Kidney epithelial cell (primary cell): Measurements from ENCODE around the gene PEX6. TPM values are rescaled to one million over a fixed set of nuclear protein-coding genes. Genes with fewer than 3 reads are reported as not detected.

Source experiments
- DNase-seq: peaks from one replicate; pipeline ENCODE4 v3.0.0-alpha.2; 2010; ENCODE audit warnings: low read depth
- H3K27me3 ChIP-seq: 2 replicates; pipeline ENCODE4 v1.6.0; 2011; ENCODE audit warnings: low read length; ENCODE audit not compliant: control insufficient read depth, insufficient read depth
- H3K36me3 ChIP-seq: 2 replicates; pipeline ENCODE4 v1.5.1; 2011; ENCODE audit warnings: low read length; ENCODE audit not compliant: control insufficient read depth, insufficient read depth
- H3K4me3 ChIP-seq: 2 replicates; pipeline ENCODE4 v1.5.1; 2011; ENCODE audit warnings: low read depth, mild to moderate bottlenecking, control low read depth, low read length
- total RNA-seq: library from RNA; depleted of rRNA; stranded (reverse); fragments of >200 nt; gene quantifications from 2 replicates; pipeline ENCODE4 v1.2.3, GENCODE V29; 2015
- TF ChIP-seq, protein P1 (sequence below): IDR thresholded peaks from 2 replicates; pipeline ENCODE4 v1.5.1; 2011; ENCODE audit warnings: mild to moderate bottlenecking, moderate library complexity, low read length, control low read depth, inconsistent platforms; ENCODE audit not compliant: insufficient read depth, poor library complexity, severe bottlenecking

Gene PEX6
- total RNA-seq, 1 donor from 2014 or later, result 40.7 TPM

DNA sequence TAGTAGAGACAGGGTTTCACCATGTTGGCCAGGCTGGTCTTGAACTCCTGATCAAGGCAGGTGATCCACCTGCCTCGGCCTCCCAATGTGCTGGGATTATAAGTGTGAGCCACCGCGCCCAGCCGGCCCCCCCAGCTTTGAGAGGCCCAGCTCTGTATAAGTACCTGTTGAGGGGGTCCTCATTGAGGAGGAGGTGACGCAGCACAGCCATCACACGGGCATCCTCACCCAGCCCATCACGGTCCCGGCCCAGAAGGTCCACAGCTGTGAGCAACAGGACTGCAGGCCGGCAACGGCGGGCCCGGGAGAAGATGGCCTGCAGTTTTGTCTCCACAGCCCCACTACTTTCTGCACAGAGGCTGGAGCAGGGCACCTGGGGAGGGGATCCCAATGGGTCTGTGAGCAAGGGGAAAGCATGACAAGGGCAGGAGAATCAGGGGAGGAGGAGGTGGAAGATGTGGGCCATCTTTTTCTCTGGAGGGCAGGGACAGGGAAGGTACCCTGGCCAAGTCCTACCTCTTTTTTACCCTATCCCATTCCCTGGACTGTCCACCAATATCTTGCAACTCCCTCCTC lies 10.8 kb downstream of the PEX6 start:
- DNase-seq, result no peak
- H3K27me3 ChIP-seq, result no peaks in the 10 kb centered on the region
- no peak overlapping the region for H3K4me3 ChIP-seq
- TF ChIP-seq, protein P1, sequence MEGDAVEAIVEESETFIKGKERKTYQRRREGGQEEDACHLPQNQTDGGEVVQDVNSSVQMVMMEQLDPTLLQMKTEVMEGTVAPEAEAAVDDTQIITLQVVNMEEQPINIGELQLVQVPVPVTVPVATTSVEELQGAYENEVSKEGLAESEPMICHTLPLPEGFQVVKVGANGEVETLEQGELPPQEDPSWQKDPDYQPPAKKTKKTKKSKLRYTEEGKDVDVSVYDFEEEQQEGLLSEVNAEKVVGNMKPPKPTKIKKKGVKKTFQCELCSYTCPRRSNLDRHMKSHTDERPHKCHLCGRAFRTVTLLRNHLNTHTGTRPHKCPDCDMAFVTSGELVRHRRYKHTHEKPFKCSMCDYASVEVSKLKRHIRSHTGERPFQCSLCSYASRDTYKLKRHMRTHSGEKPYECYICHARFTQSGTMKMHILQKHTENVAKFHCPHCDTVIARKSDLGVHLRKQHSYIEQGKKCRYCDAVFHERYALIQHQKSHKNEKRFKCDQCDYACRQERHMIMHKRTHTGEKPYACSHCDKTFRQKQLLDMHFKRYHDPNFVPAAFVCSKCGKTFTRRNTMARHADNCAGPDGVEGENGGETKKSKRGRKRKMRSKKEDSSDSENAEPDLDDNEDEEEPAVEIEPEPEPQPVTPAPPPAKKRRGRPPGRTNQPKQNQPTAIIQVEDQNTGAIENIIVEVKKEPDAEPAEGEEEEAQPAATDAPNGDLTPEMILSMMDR, result no peak
- H3K36me3 ChIP-seq, result peaks cover 1% of the 10 kb centered on the region

DNA sequence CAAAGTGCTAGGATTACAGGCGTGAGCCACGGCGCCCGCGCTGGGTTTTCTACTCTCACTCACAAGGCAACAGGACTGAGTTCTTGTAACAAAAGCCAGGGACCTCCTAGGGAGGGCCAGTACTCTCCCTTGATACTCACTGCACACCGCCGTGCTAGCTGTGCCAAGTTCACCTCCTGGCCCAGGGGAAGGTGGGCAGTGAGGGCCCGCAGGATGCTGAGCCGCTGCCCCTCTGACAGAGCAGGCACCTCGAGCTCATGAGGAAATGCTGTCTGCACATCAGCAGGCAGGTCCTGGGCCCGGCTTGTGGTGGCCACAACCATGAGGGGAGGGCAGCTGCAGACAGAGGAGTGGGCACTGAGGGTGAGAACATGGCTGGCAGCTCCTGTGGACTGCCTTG lies 11.8 kb downstream of the PEX6 start:
- no peak overlapping the region for H3K4me3 ChIP-seq
- H3K27me3 ChIP-seq, result no peaks in the 10 kb centered on the region
- peaks cover 1% of the 10 kb centered on the region for H3K36me3 ChIP-seq
- TF ChIP-seq, protein P1, result no peak
- DNase-seq, result no peak

DNA sequence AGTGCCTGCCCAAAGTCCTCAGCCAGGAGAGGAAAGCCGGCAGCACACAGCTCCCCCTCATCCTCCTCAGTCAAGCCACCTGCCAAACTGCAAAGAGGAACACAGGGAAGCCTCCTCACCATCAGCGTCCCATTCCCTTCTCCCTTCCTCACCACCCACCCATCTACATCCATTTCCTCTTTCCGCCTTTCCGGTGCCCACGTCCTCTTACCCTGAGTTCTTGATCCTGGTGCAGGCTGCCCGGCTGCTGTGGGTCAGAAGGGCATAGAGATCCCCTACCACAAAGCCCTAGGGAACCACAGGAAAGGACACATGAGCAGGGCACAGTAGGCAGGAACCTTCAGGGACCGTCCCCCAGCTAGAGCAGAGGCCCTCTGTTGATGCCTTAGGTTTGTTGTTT lies 12.4 kb downstream of the PEX6 start:
- Histone ChIP-seq H3K4me3 (no peak overlapping the region), H3K36me3 (peaks cover 1% of the 10 kb centered on the region), H3K27me3 (no peaks in the 10 kb centered on the region)
- no peak for DNase-seq
- TF ChIP-seq, protein P1, result no peak

DNA sequence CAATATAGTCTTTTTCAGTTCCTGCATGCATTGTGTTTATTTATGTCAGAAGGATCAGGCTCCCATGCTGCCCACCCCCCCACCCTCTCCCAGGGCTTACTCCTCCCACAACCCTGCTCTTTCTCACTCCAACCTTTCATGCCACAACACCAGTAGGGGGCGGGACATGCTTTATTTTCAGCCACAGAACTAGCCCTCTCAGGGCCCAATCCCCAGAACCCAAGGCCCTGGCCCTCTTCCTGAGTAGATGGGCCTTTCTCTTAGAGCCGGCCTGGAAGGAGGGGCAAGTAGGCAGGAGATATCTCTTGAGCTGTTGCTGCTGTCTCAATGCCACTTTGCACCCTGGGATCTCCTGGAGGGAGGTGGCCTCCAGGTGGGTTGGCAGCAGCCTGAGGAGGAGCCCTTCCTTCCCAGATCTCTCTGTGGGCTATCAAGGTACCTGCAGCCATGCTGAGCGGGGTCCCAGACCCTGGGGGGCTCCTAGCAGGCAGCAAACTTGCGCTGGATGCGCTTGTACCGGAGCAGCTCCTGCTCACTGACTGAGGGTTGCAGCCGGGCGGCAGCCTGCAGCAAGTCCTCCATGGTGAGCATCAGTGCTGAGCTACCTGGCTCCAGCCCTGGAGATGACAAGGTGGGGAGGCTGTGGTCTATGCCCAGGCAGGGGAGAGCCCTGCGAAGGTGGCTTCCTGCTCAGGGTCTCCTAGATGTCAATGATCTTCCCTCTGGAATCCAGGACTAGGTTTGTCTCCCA lies 15.0 kb downstream of the PEX6 start:
- no peak for DNase-seq
- Histone ChIP-seq H3K36me3 (peaks cover 1% of the 10 kb centered on the region), H3K27me3 (peaks cover 3% of the 10 kb centered on the region), H3K4me3 (no peak overlapping the region)
- TF ChIP-seq, protein P1, result peak; percentile 34

DNA sequence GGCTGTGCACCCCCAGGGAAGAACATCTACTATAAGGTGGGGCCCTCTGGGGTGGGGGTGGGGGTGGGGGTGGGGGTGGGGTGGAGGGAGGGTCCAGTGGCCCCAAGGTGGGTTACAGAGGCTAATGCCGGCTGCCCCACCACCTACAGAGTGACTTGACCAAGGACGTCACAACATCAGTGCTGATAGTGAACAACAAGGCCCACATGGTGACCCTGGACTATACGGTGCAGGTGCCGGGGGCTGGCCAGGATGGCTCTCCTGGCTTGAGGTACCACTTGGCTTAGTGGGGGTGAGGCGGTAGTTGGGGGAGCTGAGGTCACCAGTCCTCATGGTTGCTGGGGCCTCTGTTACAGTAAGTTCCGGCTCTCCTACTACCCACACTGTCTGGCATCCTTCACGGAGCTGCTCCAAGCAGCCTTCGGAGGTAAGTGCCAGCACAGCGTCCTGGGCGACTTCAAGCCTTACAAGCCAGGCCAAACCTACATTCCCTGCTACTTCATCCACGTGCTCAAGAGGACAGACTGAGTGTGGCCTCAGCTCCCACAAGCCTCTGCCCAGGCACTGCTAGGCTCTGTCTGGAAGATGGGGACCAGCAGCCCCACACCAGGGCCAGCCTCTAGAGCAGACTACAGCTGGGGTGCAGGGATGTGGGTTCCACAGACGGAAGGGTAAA lies 15.7 kb downstream of the PEX6 start:
- no peak for DNase-seq
- TF ChIP-seq, protein P1, result no peak
- Histone ChIP-seq H3K36me3 (peaks cover 1% of the 10 kb centered on the region), H3K4me3 (no peak overlapping the region), H3K27me3 (peaks cover 3% of the 10 kb centered on the region)
